Tibial nerve (tissue), 4 donors: ENCODE results near the gene ETAA1.

Experiments
- EP300 ChIP-seq, 2 donors: sonication (generic); formaldehyde crosslinking; IDR thresholded peaks; one replicate each; pipeline ENCODE4 v1.6.1; 2017; ENCODE audit warnings: antibody characterized with exemption in 2 of 2, mild to moderate bottlenecking in 1 of 2
- POLR2A ChIP-seq, 2 donors: fragments of 450-650 bp; IDR thresholded peaks; one replicate each; pipeline ENCODE4 v1.6.1; 2017; ENCODE audit warnings: antibody characterized with exemption in 2 of 2, mild to moderate bottlenecking in 2 of 2, moderate library complexity in 2 of 2
- TF ChIP-seq, protein P1 (sequence below), 5 experiments: fragments of 200-600 bp in 3 of 5; fragments of 450-650 bp in 2 of 5; sonication (generic) in 3 of 5; IDR thresholded peaks; one replicate each; pipeline ENCODE4 v1.5.1; 2016 to 2019; ENCODE audit warnings: antibody characterized with exemption in 5 of 5, mild to moderate bottlenecking in 3 of 5, moderate library complexity in 2 of 5

GRCh38 chr2:67436221-67436620, 39.1 kb downstream of the ETAA1 start:
- TF ChIP-seq, protein P1, sequence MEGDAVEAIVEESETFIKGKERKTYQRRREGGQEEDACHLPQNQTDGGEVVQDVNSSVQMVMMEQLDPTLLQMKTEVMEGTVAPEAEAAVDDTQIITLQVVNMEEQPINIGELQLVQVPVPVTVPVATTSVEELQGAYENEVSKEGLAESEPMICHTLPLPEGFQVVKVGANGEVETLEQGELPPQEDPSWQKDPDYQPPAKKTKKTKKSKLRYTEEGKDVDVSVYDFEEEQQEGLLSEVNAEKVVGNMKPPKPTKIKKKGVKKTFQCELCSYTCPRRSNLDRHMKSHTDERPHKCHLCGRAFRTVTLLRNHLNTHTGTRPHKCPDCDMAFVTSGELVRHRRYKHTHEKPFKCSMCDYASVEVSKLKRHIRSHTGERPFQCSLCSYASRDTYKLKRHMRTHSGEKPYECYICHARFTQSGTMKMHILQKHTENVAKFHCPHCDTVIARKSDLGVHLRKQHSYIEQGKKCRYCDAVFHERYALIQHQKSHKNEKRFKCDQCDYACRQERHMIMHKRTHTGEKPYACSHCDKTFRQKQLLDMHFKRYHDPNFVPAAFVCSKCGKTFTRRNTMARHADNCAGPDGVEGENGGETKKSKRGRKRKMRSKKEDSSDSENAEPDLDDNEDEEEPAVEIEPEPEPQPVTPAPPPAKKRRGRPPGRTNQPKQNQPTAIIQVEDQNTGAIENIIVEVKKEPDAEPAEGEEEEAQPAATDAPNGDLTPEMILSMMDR (IDR thresholded peaks at IDR 0.05) = no peak
- TF ChIP-seq POLR2A (IDR thresholded peaks at IDR 0.05) (no peak), EP300 (IDR thresholded peaks at IDR 0.05) (no peak)
